CD4-positive, CD25-positive, alpha-beta regulatory T cell (primary cell): ENCODE data around the gene ANKS3. TPM values are rescaled to one million over a fixed set of nuclear protein-coding genes. Genes with fewer than 3 reads are reported as not detected.

ENCODE experiments used
- ATAC-seq, 2 donors: fragments of 150-1000 bp; cut with Tn5 transposase; one replicate each; pipeline ENCODE4 v1.10.0; 2021; ENCODE audit warnings: low read depth in 2 of 2, moderate number of reproducible peaks in 2 of 2, moderate library complexity in 1 of 2
- DNase-seq, 3 donors: peaks; one replicate each; pipeline versions ENCODE4 v3.0.0 to v3.0.0-alpha.2; 2012 to 2022; ENCODE audit warnings: mixed read lengths in 1 of 3
- H3K27ac ChIP-seq: one replicate; pipeline ENCODE4 v1.7.0; 2013; ENCODE audit warnings: mild to moderate bottlenecking, low read length; ENCODE audit not compliant: insufficient read depth, poor library complexity, severe bottlenecking
- H3K27me3 ChIP-seq: one replicate; pipeline ENCODE4 v1.7.0; 2013; ENCODE audit warnings: low read length; ENCODE audit not compliant: control insufficient read depth, insufficient read depth
- H3K36me3 ChIP-seq: one replicate; pipeline ENCODE4 v1.7.0; 2013; ENCODE audit warnings: mild to moderate bottlenecking, low read length, moderate library complexity; ENCODE audit not compliant: control insufficient read depth, insufficient read depth
- H3K4me1 ChIP-seq: 2 replicates; pipeline ENCODE4 v1.7.0; 2013; ENCODE audit warnings: mild to moderate bottlenecking, low read length; ENCODE audit not compliant: insufficient read depth, control insufficient read depth, poor library complexity, severe bottlenecking
- H3K4me3 ChIP-seq: one replicate; pipeline ENCODE4 v1.7.0; 2013; ENCODE audit warnings: low read depth, mild to moderate bottlenecking, low read length, moderate library complexity
- H3K9me3 ChIP-seq, 2 experiments: 1 replicate in 1 of 2; 2 replicates in 1 of 2; pipeline ENCODE4 v1.7.0; 2013; ENCODE audit warnings: low read length in 2 of 2, mild to moderate bottlenecking in 1 of 2, moderate library complexity in 1 of 2; ENCODE audit not compliant: control insufficient read depth in 2 of 2
- H3K27ac Mint-ChIP-seq, 3 donors: one replicate each; pipeline ENCODE4 v1.8.0; 2020 to 2022; ENCODE audit warnings: mild to moderate bottlenecking in 3 of 3, mixed read lengths in 3 of 3, moderate library complexity in 2 of 3
- H3K27me3 Mint-ChIP-seq: one replicate; pipeline ENCODE4 v1.8.0; 2022; ENCODE audit warnings: mild to moderate bottlenecking, mixed read lengths
- H3K36me3 Mint-ChIP-seq: one replicate; pipeline ENCODE4 v1.8.0; 2020; ENCODE audit warnings: mixed read lengths
- H3K4me1 Mint-ChIP-seq, 4 donors: one replicate each; pipeline ENCODE4 v1.8.0; 2020 to 2022; ENCODE audit warnings: mixed read lengths in 4 of 4, mild to moderate bottlenecking in 1 of 4
- H3K4me3 Mint-ChIP-seq, 4 donors: one replicate each; pipeline ENCODE4 v1.8.0; 2020 to 2022; ENCODE audit warnings: mild to moderate bottlenecking in 4 of 4, mixed read lengths in 4 of 4, moderate library complexity in 3 of 4
- H3K9me3 Mint-ChIP-seq, 7 donors: one replicate each; pipeline ENCODE4 v1.8.0; 2020 to 2022; ENCODE audit warnings: mixed read lengths in 7 of 7, mild to moderate bottlenecking in 3 of 7, moderate library complexity in 2 of 7
- polyA plus RNA-seq, 4 donors: library from polyadenylated mRNA; unstranded; fragments of 300-500 nt; fragmentation: Illumina TruSeq; gene quantifications; one replicate each; pipeline ENCODE4 v1.2.3, GENCODE V29; 2021
- total RNA-seq: library from RNA; stranded (reverse); gene quantifications from one replicate; pipeline ENCODE4 v1.2.3, GENCODE V29; 2022

Gene ANKS3
- total and polyA plus RNA-seq, 5 donors from 2014 or later = 1.4 to 20.4 (median 3.2) TPM

GRCh38 chr16:4673387-4674046, 60.6 kb downstream of the ANKS3 start:
- Histone ChIP-seq H3K4me1 (peaks cover 25% of the 10 kb centered on the region), H3K36me3 (peaks cover 21% of the 10 kb centered on the region), H3K27me3 (no peaks in the 10 kb centered on the region), H3K4me3 (no peak overlapping the region), H3K27ac (no peak overlapping the region), H3K9me3 (no peaks in the 10 kb centered on the region)
- Mint-ChIP-seq H3K4me3 (no peak overlapping the region), H3K27me3 (no peaks in the 10 kb centered on the region), H3K4me1 (peaks cover 0 to 22% (median 9%) of the 10 kb centered on the region in 4 donors), H3K9me3 (no peaks in the 10 kb centered on the region), H3K36me3 (peaks cover 18% of the 10 kb centered on the region), H3K27ac (peak overlapping the region in 1 of 3 donors; percentile 46)
- no peak for DNase-seq
- no peak for ATAC-seq

- Mint-ChIP-seq H3K4me3 (no peak overlapping the region), H3K4me1 (peaks cover 0 to 28% (median 11%) of the 10 kb centered on the region in 4 donors), H3K27ac (no peak overlapping the region), H3K36me3 (peaks cover 5% of the 10 kb centered on the region), H3K27me3 (no peaks in the 10 kb centered on the region), H3K9me3 (no peaks in the 10 kb centered on the region)
- H3K36me3 ChIP-seq = peaks cover 34% of the 10 kb centered on the region
- H3K4me1 ChIP-seq = peaks cover 25% of the 10 kb centered on the region
- H3K27ac ChIP-seq = no peak overlapping the region
- H3K9me3 ChIP-seq = no peaks in the 10 kb centered on the region
- H3K4me3 ChIP-seq = no peak overlapping the region
- DNase-seq (no peak), ATAC-seq (no peak)
- no peaks in the 10 kb centered on the region for H3K27me3 ChIP-seq
Observed at GRCh38 chr16:4668313-4668960, 65.6 kb downstream of the ANKS3 start.

- H3K27me3 ChIP-seq = no peaks in the 10 kb centered on the region
- Mint-ChIP-seq H3K9me3 (no peaks in the 10 kb centered on the region), H3K27me3 (no peaks in the 10 kb centered on the region), H3K4me1 (peaks cover 0 to 36% (median 13%) of the 10 kb centered on the region in 4 donors), H3K4me3 (peak overlapping the region in 1 of 4 donors; percentile 11), H3K27ac (no peak overlapping the region), H3K36me3 (peaks cover 5% of the 10 kb centered on the region)
- H3K4me1 ChIP-seq = peaks cover 25% of the 10 kb centered on the region
- H3K27ac ChIP-seq = no peak overlapping the region
- H3K9me3 ChIP-seq = no peaks in the 10 kb centered on the region
- H3K4me3 ChIP-seq = no peak overlapping the region
- no peak for ATAC-seq
- DNase-seq = no peak
- H3K36me3 ChIP-seq = peaks cover 32% of the 10 kb centered on the region
Observed at GRCh38 chr16:4667203-4667963, 66.7 kb downstream of the ANKS3 start.

- ATAC-seq = no peak
- Histone ChIP-seq H3K9me3 (no peaks in the 10 kb centered on the region), H3K4me3 (no peak overlapping the region), H3K4me1 (peaks cover 27% of the 10 kb centered on the region), H3K36me3 (peaks cover 31% of the 10 kb centered on the region), H3K27ac (no peak overlapping the region), H3K27me3 (no peaks in the 10 kb centered on the region)
- H3K4me1 Mint-ChIP-seq = peaks cover 0 to 38% (median 13%) of the 10 kb centered on the region in 4 donors
- no peaks in the 10 kb centered on the region for H3K9me3 Mint-ChIP-seq
- H3K36me3 Mint-ChIP-seq = peaks cover 5% of the 10 kb centered on the region
- DNase-seq = no peak
- no peaks in the 10 kb centered on the region for H3K27me3 Mint-ChIP-seq
- H3K4me3 Mint-ChIP-seq = peak overlapping the region in 1 of 4 donors; percentile 29
- H3K27ac Mint-ChIP-seq = peak overlapping the region in 1 of 3 donors; percentile 70
Observed at GRCh38 chr16:4666537-4667202, 67.4 kb downstream of the ANKS3 start.

- peaks cover 29% of the 10 kb centered on the region for H3K36me3 ChIP-seq
- no peaks in the 10 kb centered on the region for H3K27me3 ChIP-seq
- peaks cover 42% of the 10 kb centered on the region for H3K4me1 ChIP-seq
- Mint-ChIP-seq H3K36me3 (peaks cover 4% of the 10 kb centered on the region), H3K27me3 (no peaks in the 10 kb centered on the region), H3K9me3 (no peaks in the 10 kb centered on the region), H3K27ac (peak overlapping the region; percentile 75 to 92 (median 90)), H3K4me3 (peak overlapping the region; percentile 66 to 82 (median 71)), H3K4me1 (peaks cover 0 to 53% (median 18%) of the 10 kb centered on the region in 4 donors)
- no peak overlapping the region for H3K4me3 ChIP-seq
- peak overlapping the region; percentile 70 for H3K27ac ChIP-seq
- DNase-seq (peak; percentile 19 to 83 (median 49)), ATAC-seq (peak; percentile 78 to 83)
- no peaks in the 10 kb centered on the region for H3K9me3 ChIP-seq
Observed at GRCh38 chr16:4664538-4665418, 69.3 kb downstream of the ANKS3 start.

GRCh38 chr16:4663777-4664465, 70.2 kb downstream of the ANKS3 start:
- Mint-ChIP-seq H3K9me3 (no peaks in the 10 kb centered on the region), H3K4me1 (peaks cover 0 to 58% (median 18%) of the 10 kb centered on the region in 4 donors), H3K4me3 (peak overlapping the region in 3 of 4 donors; percentile 44 to 70 (median 66)), H3K36me3 (no peaks in the 10 kb centered on the region), H3K27ac (peak overlapping the region; percentile 75 to 92 (median 77)), H3K27me3 (no peaks in the 10 kb centered on the region)
- Histone ChIP-seq H3K4me1 (peaks cover 44% of the 10 kb centered on the region), H3K9me3 (no peaks in the 10 kb centered on the region), H3K27me3 (no peaks in the 10 kb centered on the region), H3K4me3 (no peak overlapping the region), H3K27ac (no peak overlapping the region), H3K36me3 (peaks cover 21% of the 10 kb centered on the region)
- DNase-seq (no peak), ATAC-seq (no peak)
